Left lobe of liver (tissue), 2 donors: ENCODE results near the gene RANBP1. TPM values are rescaled to one million over a fixed set of nuclear protein-coding genes. Genes with fewer than 3 reads are reported as not detected.

Experiments
- ATAC-seq: fragments of 200-7000 bp; cut with Tn5 transposase; one replicate; pipeline ENCODE4 v1.9.1; 2020; ENCODE audit warnings: mild to moderate bottlenecking, moderate library complexity
- DNase-seq: peaks from one replicate; pipeline ENCODE4 v3.0.0-alpha.2; 2020; ENCODE audit warnings: low spot score
- total RNA-seq: library from RNA; stranded (reverse); gene quantifications from one replicate; pipeline ENCODE4 v1.2.1, GENCODE V29; 2021
- donor health status: DM: no; HTN: no; CAD: no; lungs with moderate emphysema.
- donor health status: DM: no; HTN: yes; CAD: no.

RANBP1 gene
- total RNA-seq, 1 donor from 2014 or later = 47.0 TPM

- DNase-seq (no peak), ATAC-seq (no peak)
These were observed 18.1 kb downstream of the RANBP1 start for GRCh38 chr22:20133930-20134549.

GRCh38 chr22:20135265-20135664 is 19.4 kb downstream of the RANBP1 start:
- no peak for DNase-seq
- no peak for ATAC-seq

GRCh38 chr22:20135806-20136602 is 20.1 kb downstream of the RANBP1 start:
- DNase-seq (no peak), ATAC-seq (no peak)

GRCh38 chr22:20136603-20136873 is 20.6 kb downstream of the RANBP1 start:
- ATAC-seq (no peak), DNase-seq (no peak)

GRCh38 chr22:20137113-20137512 is 21.2 kb downstream of the RANBP1 start:
- DNase-seq (no peak), ATAC-seq (no peak)

- DNase-seq (no peak), ATAC-seq (no peak)
These were observed 21.9 kb downstream of the RANBP1 start for GRCh38 chr22:20137671-20138416.

GRCh38 chr22:20138417-20138738 is 22.5 kb downstream of the RANBP1 start:
- DNase-seq (no peak), ATAC-seq (no peak)

- DNase-seq = no peak
- no peak for ATAC-seq
These were observed 23.0 kb downstream of the RANBP1 start for GRCh38 chr22:20138868-20139267.

GRCh38 chr22:20139391-20140106 is 23.6 kb downstream of the RANBP1 start:
- ATAC-seq = no peak
- DNase-seq = no peak

- DNase-seq = no peak
- no peak for ATAC-seq
These were observed 24.2 kb downstream of the RANBP1 start for GRCh38 chr22:20140107-20140445.

GRCh38 chr22:20140521-20140964 is 24.6 kb downstream of the RANBP1 start:
- no peak for DNase-seq
- no peak for ATAC-seq

- no peak for ATAC-seq
- no peak for DNase-seq
These were observed 25.5 kb downstream of the RANBP1 start for GRCh38 chr22:20141186-20142077.

- DNase-seq = no peak
- ATAC-seq = no peak
These were observed 27.1 kb downstream of the RANBP1 start for GRCh38 chr22:20142711-20143621.

GRCh38 chr22:20143883-20144665 is 28.2 kb downstream of the RANBP1 start:
- no peak for ATAC-seq
- DNase-seq = no peak

GRCh38 chr22:20145206-20145831 is 29.4 kb downstream of the RANBP1 start:
- ATAC-seq = no peak
- no peak for DNase-seq

GRCh38 chr22:20145832-20146223 is 29.9 kb downstream of the RANBP1 start:
- DNase-seq (no peak), ATAC-seq (no peak)

- DNase-seq (no peak), ATAC-seq (no peak)
These were observed 30.9 kb downstream of the RANBP1 start for GRCh38 chr22:20146777-20147176.

- DNase-seq (no peak), ATAC-seq (no peak)
These were observed 31.5 kb downstream of the RANBP1 start for GRCh38 chr22:20147237-20147988.
